Sigmoid colon (tissue), 4 donors: ENCODE measurements around the gene CMKLR1.

Source experiments
- EP300 ChIP-seq, 4 donors: sonication (generic); formaldehyde crosslinking; IDR thresholded peaks; one replicate each; pipeline ENCODE4 v1.6.1; 2017; ENCODE audit warnings: antibody characterized with exemption in 4 of 4
- POLR2A ChIP-seq, 2 donors: fragments of 450-650 bp; IDR thresholded peaks; one replicate each; pipeline ENCODE4 v1.6.1; 2016; ENCODE audit warnings: antibody characterized with exemption in 2 of 2, mild to moderate bottlenecking in 2 of 2, moderate library complexity in 2 of 2
- POLR2AphosphoS5 ChIP-seq, 4 donors: sonication (generic); formaldehyde crosslinking; IDR thresholded peaks; one replicate each; pipeline ENCODE4 v1.6.1; 2017; ENCODE audit warnings: antibody characterized with exemption in 4 of 4
- TF ChIP-seq, protein P1 (sequence below), 4 experiments: fragments of 450-650 bp in 3 of 4; fragments of 200-600 bp in 1 of 4; IDR thresholded peaks; one replicate each; pipeline ENCODE4 v1.5.1; 2016 to 2019; ENCODE audit warnings: antibody characterized with exemption in 4 of 4, mild to moderate bottlenecking in 3 of 4, moderate library complexity in 2 of 4

DNA sequence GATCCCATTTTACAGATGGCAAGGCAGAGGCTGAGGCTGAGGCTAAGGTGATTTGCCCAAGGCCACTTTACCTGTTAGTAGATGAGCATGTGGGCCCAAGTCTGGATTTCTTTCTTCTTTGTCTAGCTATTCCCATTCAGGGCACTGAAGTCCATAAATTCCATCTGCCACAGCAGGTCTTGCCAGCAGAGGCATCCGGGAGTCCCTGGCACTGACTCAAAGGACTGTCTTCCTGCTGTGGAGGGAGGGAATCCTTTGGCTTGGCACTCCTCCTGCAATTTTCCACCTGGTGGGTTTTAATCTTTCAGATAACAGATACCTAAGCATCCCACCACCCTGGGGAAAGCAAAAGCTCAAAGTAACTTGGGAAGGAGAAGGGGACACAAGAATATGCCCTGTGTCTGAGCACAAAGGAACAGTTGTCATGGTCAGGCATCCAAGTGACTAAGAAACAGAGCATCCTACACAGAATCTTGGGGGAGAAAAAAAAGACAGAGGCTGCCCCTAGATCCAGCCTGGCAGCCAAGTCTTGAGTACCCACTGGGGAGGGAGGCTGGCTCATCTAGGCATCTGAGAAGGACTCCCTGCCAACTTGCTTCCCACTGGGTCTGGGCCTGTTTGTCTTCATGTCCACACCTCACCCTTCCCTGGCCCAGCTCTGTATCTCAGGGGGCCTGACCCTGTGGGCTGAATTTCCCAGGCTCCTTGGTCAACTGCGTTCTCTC, 35.6 kb upstream of the CMKLR1 start:
- TF ChIP-seq POLR2AphosphoS5 (IDR thresholded peaks at IDR 0.05) (no peak), POLR2A (IDR thresholded peaks at IDR 0.05) (no peak), EP300 (IDR thresholded peaks at IDR 0.05) (no peak)
- TF ChIP-seq, protein P1, sequence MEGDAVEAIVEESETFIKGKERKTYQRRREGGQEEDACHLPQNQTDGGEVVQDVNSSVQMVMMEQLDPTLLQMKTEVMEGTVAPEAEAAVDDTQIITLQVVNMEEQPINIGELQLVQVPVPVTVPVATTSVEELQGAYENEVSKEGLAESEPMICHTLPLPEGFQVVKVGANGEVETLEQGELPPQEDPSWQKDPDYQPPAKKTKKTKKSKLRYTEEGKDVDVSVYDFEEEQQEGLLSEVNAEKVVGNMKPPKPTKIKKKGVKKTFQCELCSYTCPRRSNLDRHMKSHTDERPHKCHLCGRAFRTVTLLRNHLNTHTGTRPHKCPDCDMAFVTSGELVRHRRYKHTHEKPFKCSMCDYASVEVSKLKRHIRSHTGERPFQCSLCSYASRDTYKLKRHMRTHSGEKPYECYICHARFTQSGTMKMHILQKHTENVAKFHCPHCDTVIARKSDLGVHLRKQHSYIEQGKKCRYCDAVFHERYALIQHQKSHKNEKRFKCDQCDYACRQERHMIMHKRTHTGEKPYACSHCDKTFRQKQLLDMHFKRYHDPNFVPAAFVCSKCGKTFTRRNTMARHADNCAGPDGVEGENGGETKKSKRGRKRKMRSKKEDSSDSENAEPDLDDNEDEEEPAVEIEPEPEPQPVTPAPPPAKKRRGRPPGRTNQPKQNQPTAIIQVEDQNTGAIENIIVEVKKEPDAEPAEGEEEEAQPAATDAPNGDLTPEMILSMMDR (IDR thresholded peaks at IDR 0.05) = no peak
